Measurements from ENCODE around the gene NDUFB11. TPM values are rescaled to one million over a fixed set of nuclear protein-coding genes. Genes with fewer than 3 reads are reported as not detected.

NDUFB11 gene
- total and polyA plus RNA-seq, 8 donors = 33.7 to 51.4 (median 45.8) TPM

DNA sequence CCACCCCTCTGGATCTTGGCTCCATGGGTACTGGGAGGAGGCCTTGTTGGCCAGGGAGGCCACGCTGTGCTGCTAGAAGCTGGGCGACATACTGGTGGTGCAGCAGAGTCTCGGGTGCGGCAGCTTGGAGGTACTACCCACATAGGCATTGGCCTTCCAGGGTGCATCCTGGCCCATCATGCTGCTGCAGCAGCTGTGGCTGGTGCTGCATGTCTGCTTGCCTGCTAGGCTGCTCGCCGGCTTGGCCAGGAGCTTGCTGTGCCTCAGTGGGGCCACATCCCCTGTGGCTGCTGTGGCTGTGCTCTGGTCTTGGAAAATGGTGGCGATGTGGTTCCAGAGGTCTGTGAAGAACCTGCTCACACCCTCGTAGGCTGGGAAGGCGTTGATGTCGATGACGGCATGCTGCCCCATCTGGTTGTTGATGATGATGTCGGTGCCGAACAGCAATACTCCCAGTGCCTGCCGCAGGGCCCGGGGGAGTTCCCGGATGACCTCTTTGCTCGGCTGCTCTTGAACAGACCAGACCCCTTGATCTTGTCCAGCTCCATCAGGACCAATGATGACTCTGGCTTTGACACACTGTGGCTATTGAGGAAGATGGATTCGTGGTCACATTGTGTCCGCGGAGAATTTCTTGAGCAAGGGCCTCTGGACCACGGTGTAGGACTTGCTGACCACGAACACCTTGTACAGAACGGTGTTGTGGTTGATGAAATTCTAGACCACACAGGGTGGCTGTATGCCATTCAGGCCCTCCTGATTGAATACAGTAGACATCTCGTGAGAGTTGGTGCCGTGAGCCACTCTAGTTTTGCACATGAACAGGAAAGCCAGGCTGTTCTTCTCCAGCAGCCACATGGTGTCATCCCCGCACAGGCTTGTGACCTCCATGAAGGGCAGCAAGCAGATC lies 12.4 kb upstream of the NDUFB11 start:
- Histone ChIP-seq H3K36me3 (no peaks in the 10 kb centered on the region), H3K4me1 (no peaks in the 10 kb centered on the region), H3K27ac (no peak overlapping the region), H3K27me3 (peaks cover 0 to 6% (median 0%) of the 10 kb centered on the region in 4 donors), H3K9me3 (no peaks in the 10 kb centered on the region), H3K4me3 (no peak overlapping the region)
- DNase-seq (peak in 1 of 6 donors; percentile 49), ATAC-seq (no peak), FAIRE-seq (no peak)
- WGBS, 2 donors = 93 to 96% methylated on average over 26 of the region's 26 CpGs
- intact Hi-C loops (cut with DNase I) = no loop called here
- TF ChIP-seq, protein P1, sequence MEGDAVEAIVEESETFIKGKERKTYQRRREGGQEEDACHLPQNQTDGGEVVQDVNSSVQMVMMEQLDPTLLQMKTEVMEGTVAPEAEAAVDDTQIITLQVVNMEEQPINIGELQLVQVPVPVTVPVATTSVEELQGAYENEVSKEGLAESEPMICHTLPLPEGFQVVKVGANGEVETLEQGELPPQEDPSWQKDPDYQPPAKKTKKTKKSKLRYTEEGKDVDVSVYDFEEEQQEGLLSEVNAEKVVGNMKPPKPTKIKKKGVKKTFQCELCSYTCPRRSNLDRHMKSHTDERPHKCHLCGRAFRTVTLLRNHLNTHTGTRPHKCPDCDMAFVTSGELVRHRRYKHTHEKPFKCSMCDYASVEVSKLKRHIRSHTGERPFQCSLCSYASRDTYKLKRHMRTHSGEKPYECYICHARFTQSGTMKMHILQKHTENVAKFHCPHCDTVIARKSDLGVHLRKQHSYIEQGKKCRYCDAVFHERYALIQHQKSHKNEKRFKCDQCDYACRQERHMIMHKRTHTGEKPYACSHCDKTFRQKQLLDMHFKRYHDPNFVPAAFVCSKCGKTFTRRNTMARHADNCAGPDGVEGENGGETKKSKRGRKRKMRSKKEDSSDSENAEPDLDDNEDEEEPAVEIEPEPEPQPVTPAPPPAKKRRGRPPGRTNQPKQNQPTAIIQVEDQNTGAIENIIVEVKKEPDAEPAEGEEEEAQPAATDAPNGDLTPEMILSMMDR (IDR thresholded peaks at IDR 0.05) = no peak

DNA sequence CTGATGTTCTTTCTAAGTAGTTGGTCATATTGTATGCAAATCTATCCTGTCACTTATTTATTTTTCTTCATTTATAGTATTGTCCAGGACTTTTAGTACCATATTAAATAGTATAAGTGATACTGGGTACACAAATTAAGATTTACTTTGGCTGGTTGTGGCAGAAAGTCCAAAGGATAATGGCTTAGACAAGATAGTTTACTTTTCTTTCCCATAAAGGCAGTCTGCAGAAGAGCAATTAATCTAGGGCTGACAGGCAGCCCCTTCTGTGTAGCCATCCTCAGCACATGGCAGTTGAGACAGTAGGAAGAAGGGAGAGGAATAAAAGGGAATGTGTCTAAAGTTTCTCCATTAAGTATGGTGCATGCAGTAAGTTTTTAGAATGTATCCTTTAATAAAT lies 6.9 kb upstream of the NDUFB11 start:
- no peak overlapping the region for H3K4me3 ChIP-seq
- no peaks in the 10 kb centered on the region for H3K36me3 ChIP-seq
- H3K27me3 ChIP-seq = peaks cover 0 to 4% (median 0%) of the 10 kb centered on the region in 4 donors
- TF ChIP-seq, protein P1 (IDR thresholded peaks at IDR 0.05) = no peak
- H3K27ac ChIP-seq = no peak overlapping the region
- no peak for FAIRE-seq
- no peaks in the 10 kb centered on the region for H3K4me1 ChIP-seq
- H3K9me3 ChIP-seq = no peaks in the 10 kb centered on the region
- intact Hi-C loops (cut with DNase I) = no loop called here
- ATAC-seq = no peak
- no peak for DNase-seq

DNA sequence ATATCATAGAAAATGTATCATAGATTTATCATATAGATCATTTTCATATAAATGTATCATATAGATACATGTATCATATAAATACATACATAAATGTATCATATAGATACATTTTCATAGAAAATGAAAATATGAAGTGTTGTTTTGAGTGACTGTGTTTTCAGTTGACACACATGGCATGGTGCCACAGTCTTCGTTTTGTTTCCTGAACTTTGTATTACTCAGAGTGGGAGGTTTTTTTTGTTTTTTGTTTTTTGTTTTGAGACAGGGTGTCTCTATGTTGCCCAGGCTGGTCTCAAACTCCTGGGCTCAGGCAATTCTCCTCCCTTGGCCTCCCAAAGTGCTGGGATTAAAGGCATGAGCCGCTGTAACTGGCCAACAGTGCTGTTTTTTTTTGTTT lies 4.4 kb upstream of the NDUFB11 start:
- intact Hi-C loops (cut with DNase I) = no loop called here
- H3K9me3 ChIP-seq = no peaks in the 10 kb centered on the region
- DNase-seq = no peak

DNA sequence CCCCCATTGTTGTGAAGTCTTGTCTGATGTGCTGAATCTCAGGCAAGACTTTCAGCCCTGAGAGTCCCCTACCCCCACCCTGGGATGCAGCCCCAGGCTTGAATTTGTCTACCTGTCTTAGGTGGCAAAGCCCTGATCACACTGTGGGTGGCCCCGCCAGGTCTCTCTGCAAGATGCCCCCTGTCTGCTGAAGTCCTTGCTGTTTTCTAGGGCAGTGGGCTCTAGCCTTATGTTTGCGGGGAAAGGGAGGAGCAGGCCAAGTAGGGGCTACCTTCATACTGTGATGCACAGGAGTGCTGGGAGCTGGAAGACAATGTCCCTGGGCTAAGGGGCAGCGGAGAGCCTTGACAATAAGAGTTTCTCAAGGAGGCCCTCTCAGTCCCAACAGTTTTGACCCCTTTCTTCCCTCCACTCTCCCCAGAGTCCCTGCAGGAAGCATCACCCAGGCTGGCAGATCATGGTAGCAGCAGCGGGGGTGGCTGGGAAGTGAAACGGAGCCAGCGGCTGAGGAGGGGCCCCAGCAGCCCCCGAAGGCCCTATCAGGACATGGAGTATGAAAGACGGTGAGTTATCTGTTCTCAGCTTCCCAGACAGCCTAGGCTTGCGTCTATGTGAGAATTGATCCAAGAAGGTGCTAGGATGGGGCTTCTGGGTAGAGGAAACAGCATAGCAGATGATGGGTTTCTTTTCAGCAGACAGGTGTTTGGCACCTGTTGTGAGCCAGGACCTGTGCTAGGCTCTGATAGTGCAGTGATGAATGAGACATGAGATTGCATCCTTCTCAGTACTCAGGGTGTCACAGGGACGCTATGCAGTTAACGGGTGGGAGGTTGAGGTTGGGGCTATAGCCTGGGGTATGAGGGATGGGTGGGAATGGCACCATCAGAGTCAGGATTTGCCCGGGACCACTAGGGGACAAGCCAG lies 2.7 kb upstream of the NDUFB11 start:
- Histone ChIP-seq H3K36me3 (no peaks in the 10 kb centered on the region), H3K9me3 (no peaks in the 10 kb centered on the region), H3K4me3 (no peak overlapping the region), H3K27ac (no peak overlapping the region), H3K27me3 (peaks cover 0 to 1% (median 0%) of the 10 kb centered on the region in 4 donors), H3K4me1 (no peaks in the 10 kb centered on the region)
- TF ChIP-seq, protein P1 (IDR thresholded peaks at IDR 0.05) = no peak
- intact Hi-C loops (cut with DNase I) = no loop called here
- FAIRE-seq (no peak), ATAC-seq (no peak), DNase-seq (peak in 1 of 6 donors; percentile 28)
- WGBS, 2 donors = 60 to 71% methylated on average over 12 of the region's 12 CpGs

More for the DNA sequence above, 4.4 kb upstream of the NDUFB11 start:
- Histone ChIP-seq H3K4me3 (no peak overlapping the region), H3K27me3 (peaks cover 0 to 4% (median 0%) of the 10 kb centered on the region in 4 donors), H3K27ac (no peak overlapping the region), H3K4me1 (no peaks in the 10 kb centered on the region), H3K36me3 (no peaks in the 10 kb centered on the region)
- WGBS, 2 donors = 50 to 52% methylated on average over 2 of the region's 2 CpGs
- ATAC-seq (no peak), FAIRE-seq (no peak)
- TF ChIP-seq, protein P1 (IDR thresholded peaks at IDR 0.05) = no peak
